ENCODE measurements around the gene MARK1. TPM values are rescaled to one million over a fixed set of nuclear protein-coding genes. Genes with fewer than 3 reads are reported as not detected.

The MARK1 gene
- total RNA-seq, 2 donors from 2014 or later = 11.1 to 19.4 TPM

DNA sequence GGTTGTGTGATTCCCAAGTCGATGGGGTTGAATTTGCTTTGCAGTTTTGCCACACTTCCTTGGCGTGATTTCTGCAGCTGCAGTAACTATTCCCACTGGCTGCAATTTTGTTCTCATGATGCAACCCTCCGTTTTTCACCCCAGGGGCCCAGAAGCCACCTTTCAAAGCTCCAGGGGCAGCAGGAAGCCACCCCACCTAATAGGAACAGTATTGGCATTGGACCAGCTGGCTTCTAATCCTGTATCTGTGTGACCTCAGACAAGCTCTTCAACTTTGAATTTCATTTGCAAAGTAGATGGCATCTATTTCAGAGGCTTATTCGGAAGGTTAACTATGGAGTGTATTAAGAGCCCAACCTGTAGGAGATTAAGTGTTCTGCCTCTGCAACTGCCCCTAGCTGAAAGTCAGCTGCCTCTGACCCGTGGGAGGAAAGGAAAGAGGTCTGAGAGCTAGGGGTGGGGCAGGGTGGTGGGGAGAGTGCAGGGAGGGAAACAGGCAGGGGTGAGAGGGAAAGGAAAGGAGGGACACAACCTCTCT, 174.9 kb downstream of the MARK1 start:
- intact Hi-C loops (cut with DNase I) = no loop called here
- no peak for DNase-seq (ENCODE audit: low spot score)

DNA sequence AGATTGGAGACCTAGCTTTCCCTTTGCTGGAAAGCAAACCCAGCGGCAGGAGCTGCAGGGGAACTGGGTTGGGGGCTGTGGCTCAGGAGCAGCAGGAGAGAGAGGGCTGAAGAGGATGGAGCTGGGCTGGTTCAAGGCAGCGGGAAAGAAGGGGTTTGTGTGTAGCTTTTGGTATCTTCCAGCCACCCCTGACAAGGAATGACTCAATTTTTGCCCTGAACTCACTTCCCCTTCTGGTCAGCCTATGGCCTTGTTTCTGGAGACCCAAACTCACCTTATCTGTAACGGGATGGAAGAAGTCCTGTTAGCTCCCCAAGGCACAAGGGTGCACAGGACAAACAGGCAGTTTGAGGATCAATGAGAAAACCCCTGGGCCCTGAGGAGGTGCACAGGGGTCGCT, 175.4 kb downstream of the MARK1 start:
- DNase-seq (ENCODE audit: low spot score) = no peak

DNA sequence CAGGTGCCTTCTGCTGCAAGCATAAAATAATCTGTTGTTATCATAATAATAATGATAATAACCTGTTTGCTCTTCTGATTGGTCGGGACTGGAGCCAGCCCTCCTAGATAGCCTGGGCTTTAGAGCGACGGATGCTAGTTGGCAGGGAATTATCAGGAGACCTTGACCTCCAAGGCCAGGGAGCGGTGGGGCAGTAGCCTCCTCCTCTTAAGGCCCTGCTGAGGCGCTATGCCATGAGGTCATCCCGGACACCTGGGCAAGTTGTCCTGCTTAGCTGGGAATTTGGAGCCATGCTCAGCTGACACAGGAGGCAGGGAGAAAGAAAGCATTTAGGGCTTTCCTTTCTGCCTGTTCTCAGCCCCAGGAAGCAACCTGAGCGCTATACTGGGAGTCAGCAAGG, 177.8 kb downstream of the MARK1 start:
- DNase-seq (ENCODE audit: low spot score) = no peak
- intact Hi-C loops (cut with DNase I) = no loop called here

More for the DNA sequence above, 175.4 kb downstream of the MARK1 start:
- intact Hi-C loops (cut with DNase I) = no loop called here

DNA sequence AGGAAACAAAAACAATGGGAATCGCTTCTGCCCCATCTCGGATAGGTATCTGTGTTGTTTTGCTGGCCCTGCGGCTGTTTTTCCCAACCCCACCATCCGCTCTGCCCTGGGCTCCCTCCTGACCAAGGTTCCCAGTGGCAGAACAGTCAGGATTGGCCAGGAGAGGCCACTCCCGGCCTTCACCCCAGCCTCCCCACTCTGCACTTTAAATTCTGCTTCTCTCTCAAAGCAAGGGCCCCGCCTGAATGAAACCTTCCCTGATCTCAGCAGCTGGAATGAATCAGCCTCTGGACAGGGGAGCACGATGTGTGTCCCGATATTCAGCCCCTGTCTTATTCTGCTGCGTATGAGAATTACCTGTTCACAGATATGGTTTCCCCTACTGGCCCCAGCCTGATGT, 178.5 kb downstream of the MARK1 start:
- DNase-seq (ENCODE audit: low spot score) = no peak
- intact Hi-C loops (cut with DNase I) = no loop called here

DNA sequence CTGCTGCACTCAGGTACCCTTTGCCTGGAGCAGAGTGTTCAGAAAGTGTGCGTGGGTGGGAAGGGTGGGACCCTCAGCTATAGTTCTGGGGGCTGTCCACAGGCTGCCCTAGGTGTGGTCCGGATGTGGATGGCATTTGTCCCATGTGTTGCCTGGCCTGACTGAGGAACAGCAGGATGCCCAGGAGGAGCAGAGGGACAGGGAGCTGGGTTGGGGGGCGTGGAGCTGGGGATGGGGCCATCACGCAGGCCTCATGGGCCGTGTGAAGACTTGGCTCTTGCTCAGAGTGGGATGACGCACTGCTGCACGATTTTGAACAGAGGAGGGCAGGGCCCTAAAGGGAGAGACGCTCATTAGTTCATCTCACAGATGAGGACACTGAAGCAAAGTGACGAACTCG, 179.2 kb downstream of the MARK1 start:
- no peak for DNase-seq (ENCODE audit: low spot score)
- intact Hi-C loops (cut with DNase I) = no loop called here

DNA sequence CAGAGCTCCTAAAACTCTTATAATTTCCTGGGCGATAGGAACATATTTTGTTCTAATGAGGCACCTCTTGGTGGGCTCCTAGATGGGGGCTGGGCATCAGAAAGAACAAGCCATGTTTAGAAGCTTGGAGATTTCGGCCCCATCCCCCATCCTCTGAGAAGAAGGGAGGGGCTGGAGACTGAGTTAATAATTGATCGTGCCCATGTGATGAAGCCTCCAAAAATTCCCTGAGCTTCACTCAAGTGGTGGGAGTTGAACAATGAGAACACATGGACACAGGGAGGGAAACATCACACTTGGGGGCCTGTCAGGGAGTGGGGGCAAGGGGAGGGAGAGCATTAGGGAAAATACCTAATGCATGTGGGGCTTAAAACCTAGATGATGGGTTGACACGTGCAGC, 180.3 kb downstream of the MARK1 start:
- DNase-seq (ENCODE audit: low spot score) = no peak
- intact Hi-C loops (cut with DNase I) = no loop called here

DNA sequence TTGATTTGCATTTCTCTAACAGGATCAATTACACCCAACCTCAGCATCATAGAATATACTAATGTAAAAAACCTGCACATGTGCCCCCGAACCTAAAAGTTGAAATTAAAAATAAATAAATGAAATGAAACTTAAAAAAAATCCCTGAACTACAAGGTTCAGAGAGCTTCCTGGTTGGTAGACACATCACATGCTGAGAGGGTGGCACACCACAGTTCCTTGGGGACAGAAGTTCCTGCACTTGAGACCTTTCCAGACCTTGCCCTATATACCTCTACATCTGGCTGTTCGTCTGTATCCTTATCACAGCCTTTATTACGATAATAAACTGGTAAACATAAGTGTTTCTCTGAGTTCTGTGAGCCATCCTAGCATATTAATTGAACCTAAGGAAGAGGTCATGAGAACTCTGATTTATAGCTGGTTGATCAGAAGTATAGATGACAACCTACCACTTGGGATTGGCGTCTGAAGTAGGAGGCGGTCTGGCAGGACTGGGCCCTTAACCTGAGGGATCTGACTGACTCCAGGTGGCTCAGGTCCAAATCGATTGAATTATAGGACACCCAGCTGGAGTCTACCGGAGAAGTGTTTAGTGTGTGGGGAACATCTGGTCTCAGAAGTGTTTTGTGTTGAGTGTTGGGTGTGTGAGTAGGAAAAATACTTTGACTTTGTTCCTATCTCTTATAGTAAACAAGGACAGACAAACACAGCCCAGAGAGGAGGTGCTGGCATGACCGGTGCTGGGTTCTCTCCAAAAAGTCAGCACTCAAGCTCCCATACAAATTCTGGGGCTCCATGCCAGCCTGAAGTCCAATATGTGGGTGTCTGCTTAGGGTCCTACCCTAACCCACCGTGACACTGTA, 181.2 kb downstream of the MARK1 start:
- intact Hi-C loops (cut with DNase I) = no loop called here
- DNase-seq (ENCODE audit: low spot score) = no peak

DNA sequence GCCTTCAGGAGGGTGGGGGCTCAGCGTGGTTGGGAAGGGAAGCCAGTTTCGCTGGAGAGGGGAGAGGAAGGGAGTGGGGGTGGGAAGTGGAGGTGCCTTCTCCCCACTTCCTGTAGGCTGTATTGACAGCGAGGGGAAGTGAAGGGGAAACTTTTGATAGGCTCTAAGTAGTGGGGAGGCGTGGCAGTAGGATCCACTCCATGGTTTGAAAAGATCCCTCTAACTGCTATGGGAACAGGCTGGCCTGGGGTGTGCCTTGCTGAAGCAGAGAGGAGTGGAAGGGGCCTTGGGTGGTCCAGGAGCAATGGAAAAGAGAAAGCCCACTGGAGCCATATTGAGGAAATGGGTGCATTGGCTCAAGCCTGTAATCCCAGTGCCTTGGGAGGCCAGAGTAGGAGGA, 182.4 kb downstream of the MARK1 start:
- intact Hi-C loops (cut with DNase I) = no loop called here
- DNase-seq (ENCODE audit: low spot score) = no peak

DNA sequence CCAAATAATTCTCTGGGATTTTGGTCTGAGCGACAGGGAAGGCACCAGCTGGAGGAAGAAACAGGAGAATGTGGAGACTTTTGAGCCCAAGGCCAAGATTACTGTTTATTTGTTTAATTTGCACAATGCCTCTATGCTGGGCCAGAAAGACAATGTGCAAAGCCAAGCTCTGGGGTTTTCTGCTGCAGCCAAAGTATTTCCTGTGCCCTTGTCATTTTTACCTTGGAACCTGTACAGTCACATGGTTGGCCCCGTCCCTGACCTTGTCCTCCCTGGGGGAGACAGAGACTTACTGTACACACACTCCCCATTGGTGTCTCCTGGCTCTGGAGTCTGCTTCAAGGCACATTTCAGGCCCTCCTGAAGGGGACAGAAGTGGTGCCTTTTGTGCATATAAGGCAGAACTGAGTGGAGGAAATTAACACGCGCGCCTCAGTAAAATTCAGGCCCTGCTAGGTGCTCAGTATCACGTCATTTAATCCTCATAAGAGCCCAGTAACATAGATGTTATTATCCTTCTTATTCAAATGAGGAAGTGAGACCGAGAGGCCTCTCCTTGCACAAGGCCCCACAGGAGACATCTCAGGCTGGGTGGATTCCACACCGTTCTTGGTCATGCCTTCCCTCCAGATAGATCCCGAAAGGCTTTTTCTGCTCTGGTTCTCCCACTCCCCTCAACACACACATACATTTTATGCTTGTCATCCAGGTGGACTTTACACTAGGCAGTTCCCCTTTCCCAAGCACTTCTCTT, 183.3 kb downstream of the MARK1 start:
- no peak for DNase-seq (ENCODE audit: low spot score)
- intact Hi-C loops (cut with DNase I) = no loop called here

Other genes starting within 250 kb of the MARK1 start
- gene C1orf115, start 162.2 kb downstream of the MARK1 start, total RNA-seq = 1 to 10 TPM; 6.9 to 7.4 TPM
- gene MTARC2, start 220.2 kb downstream of the MARK1 start, total RNA-seq = 10 to 100 TPM; 11.8 to 15.2 TPM

Measured in posterior vena cava (tissue), 2 donors.